Measurements from ENCODE around the gene RAB1A. TPM values are rescaled to one million over a fixed set of nuclear protein-coding genes. Genes with fewer than 3 reads are reported as not detected.

RAB1A gene
- total RNA-seq, 1 experiment from 2014 or later: 79.1 TPM

GRCh38 chr2:65097844-65098243 is 32.1 kb downstream of the RAB1A start:
- H3K4me1 ChIP-seq (ENCODE audit: low read length): no peaks in the 10 kb centered on the region
- no peaks in the 10 kb centered on the region for H3K9me2 ChIP-seq (replicated peaks; ENCODE audit: insufficient read depth, low read length)
- H4K20me1 ChIP-seq (ENCODE audit: insufficient read depth, low read depth, low read length): no peaks in the 10 kb centered on the region
- no peak overlapping the region for H3K9ac ChIP-seq (ENCODE audit: low read length)
- H3K9me3 ChIP-seq (ENCODE audit: low read length): no peaks in the 10 kb centered on the region
- no peaks in the 10 kb centered on the region for H3K27me3 ChIP-seq (ENCODE audit: low read length)
- no peak overlapping the region for H2AFZ ChIP-seq (ENCODE audit: low read length)
- H3K4me3 ChIP-seq (ENCODE audit: low read length): no peak overlapping the region
- H3K36me3 ChIP-seq (ENCODE audit: insufficient read depth, low read length): peaks cover 55% of the 10 kb centered on the region
- no peak for DNase-seq
- H3K27ac ChIP-seq (ENCODE audit: low read length): no peak overlapping the region
- H3K4me2 ChIP-seq (ENCODE audit: low read depth, low read length, poor library complexity, severe bottlenecking): no peak overlapping the region
- H3K79me2 ChIP-seq (ENCODE audit: low read length): peaks cover 83% of the 10 kb centered on the region

- no peak for DNase-seq
- Histone ChIP-seq H2AFZ (ENCODE audit: low read length) (no peak overlapping the region), H3K27ac (ENCODE audit: low read length) (no peak overlapping the region), H3K4me2 (ENCODE audit: low read depth, low read length, poor library complexity, severe bottlenecking) (no peak overlapping the region), H3K79me2 (ENCODE audit: low read length) (peaks cover 85% of the 10 kb centered on the region), H4K20me1 (ENCODE audit: insufficient read depth, low read depth, low read length) (no peaks in the 10 kb centered on the region), H3K27me3 (ENCODE audit: low read length) (no peaks in the 10 kb centered on the region), H3K9me3 (ENCODE audit: low read length) (no peaks in the 10 kb centered on the region), H3K36me3 (ENCODE audit: insufficient read depth, low read length) (peaks cover 55% of the 10 kb centered on the region), H3K4me3 (ENCODE audit: low read length) (no peak overlapping the region), H3K4me1 (ENCODE audit: low read length) (no peaks in the 10 kb centered on the region), H3K9me2 (replicated peaks; ENCODE audit: insufficient read depth, low read length) (no peaks in the 10 kb centered on the region), H3K9ac (ENCODE audit: low read length) (no peak overlapping the region)
These were observed 33.0 kb downstream of the RAB1A start for GRCh38 chr2:65096948-65097347.

- no peak overlapping the region for H2AFZ ChIP-seq (ENCODE audit: low read length)
- no peaks in the 10 kb centered on the region for H4K20me1 ChIP-seq (ENCODE audit: insufficient read depth, low read depth, low read length)
- no peaks in the 10 kb centered on the region for H3K9me2 ChIP-seq (replicated peaks; ENCODE audit: insufficient read depth, low read length)
- peaks cover 3% of the 10 kb centered on the region; the same call in 1 of the 2 replicates for H3K4me1 ChIP-seq (ENCODE audit: low read length)
- no peaks in the 10 kb centered on the region for H3K9me3 ChIP-seq (ENCODE audit: low read length)
- peaks cover 85% of the 10 kb centered on the region for H3K79me2 ChIP-seq (ENCODE audit: low read length)
- no peak overlapping the region for H3K27ac ChIP-seq (ENCODE audit: low read length)
- no peak overlapping the region for H3K9ac ChIP-seq (ENCODE audit: low read length)
- H3K36me3 ChIP-seq (ENCODE audit: insufficient read depth, low read length): peaks cover 53% of the 10 kb centered on the region
- no peak overlapping the region for H3K4me2 ChIP-seq (ENCODE audit: low read depth, low read length, poor library complexity, severe bottlenecking)
- DNase-seq: no peak
- H3K4me3 ChIP-seq (ENCODE audit: low read length): no peak overlapping the region
- no peaks in the 10 kb centered on the region for H3K27me3 ChIP-seq (ENCODE audit: low read length)
These were observed 36.7 kb downstream of the RAB1A start for GRCh38 chr2:65093211-65093610.

- Histone ChIP-seq H3K9ac (ENCODE audit: low read length) (no peak overlapping the region), H3K9me2 (replicated peaks; ENCODE audit: insufficient read depth, low read length) (no peaks in the 10 kb centered on the region), H3K9me3 (ENCODE audit: low read length) (no peaks in the 10 kb centered on the region), H3K4me1 (ENCODE audit: low read length) (peaks cover 6% of the 10 kb centered on the region; the same call in 1 of the 2 replicates), H3K4me3 (ENCODE audit: low read length) (no peak overlapping the region), H3K27me3 (ENCODE audit: low read length) (no peaks in the 10 kb centered on the region), H3K79me2 (ENCODE audit: low read length) (peaks cover 86% of the 10 kb centered on the region), H3K4me2 (ENCODE audit: low read depth, low read length, poor library complexity, severe bottlenecking) (no peak overlapping the region), H4K20me1 (ENCODE audit: insufficient read depth, low read depth, low read length) (no peaks in the 10 kb centered on the region), H2AFZ (ENCODE audit: low read length) (no peak overlapping the region), H3K27ac (ENCODE audit: low read length) (no peak overlapping the region), H3K36me3 (ENCODE audit: insufficient read depth, low read length) (peaks cover 52% of the 10 kb centered on the region)
- DNase-seq: no peak
These were observed 37.1 kb downstream of the RAB1A start for GRCh38 chr2:65092791-65093190.

DNA sequence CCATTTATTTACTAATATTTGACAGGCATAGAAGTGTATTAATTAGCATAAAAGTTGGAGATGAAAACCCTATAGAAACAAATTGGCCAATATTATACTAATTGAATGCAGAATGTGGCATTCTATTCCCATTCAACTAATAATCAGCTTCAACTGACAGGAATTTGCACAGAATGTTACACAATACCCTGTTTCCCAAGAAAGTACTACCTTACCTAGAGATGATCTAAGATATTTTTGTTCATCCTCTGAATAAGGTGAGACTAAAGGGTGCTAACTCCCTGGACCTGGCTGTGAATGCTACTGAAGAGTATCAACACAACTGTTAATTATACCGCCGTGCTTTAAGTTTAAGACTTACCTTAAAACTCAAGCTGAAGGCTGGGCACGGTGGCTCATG is 44.8 kb downstream of the RAB1A start:
- Histone ChIP-seq H3K4me1 (ENCODE audit: low read length) (peaks cover 10% of the 10 kb centered on the region), H3K27me3 (ENCODE audit: low read length) (no peaks in the 10 kb centered on the region), H3K79me2 (ENCODE audit: low read length) (peaks cover 47% of the 10 kb centered on the region), H3K9me2 (replicated peaks; ENCODE audit: insufficient read depth, low read length) (no peaks in the 10 kb centered on the region), H3K4me2 (ENCODE audit: low read depth, low read length, poor library complexity, severe bottlenecking) (no peak overlapping the region), H3K9me3 (ENCODE audit: low read length) (no peaks in the 10 kb centered on the region), H2AFZ (ENCODE audit: low read length) (no peak overlapping the region), H3K9ac (ENCODE audit: low read length) (no peak overlapping the region), H3K4me3 (ENCODE audit: low read length) (no peak overlapping the region), H3K27ac (ENCODE audit: low read length) (no peak overlapping the region), H4K20me1 (ENCODE audit: insufficient read depth, low read depth, low read length) (peaks cover 4% of the 10 kb centered on the region; the same call in 1 of the 2 replicates), H3K36me3 (ENCODE audit: insufficient read depth, low read length) (peaks cover 62% of the 10 kb centered on the region)
- DNase-seq: no peak

- H3K9me3 ChIP-seq (ENCODE audit: low read length): no peaks in the 10 kb centered on the region
- H3K4me3 ChIP-seq (ENCODE audit: low read length): no peak overlapping the region
- H3K4me1 ChIP-seq (ENCODE audit: low read length): peaks cover 11% of the 10 kb centered on the region
- H4K20me1 ChIP-seq (ENCODE audit: insufficient read depth, low read depth, low read length): peaks cover 4% of the 10 kb centered on the region; the same call in 1 of the 2 replicates
- no peak for DNase-seq
- H3K79me2 ChIP-seq (ENCODE audit: low read length): peaks cover 19% of the 10 kb centered on the region
- H3K27ac ChIP-seq (ENCODE audit: low read length): no peak overlapping the region
- H3K9ac ChIP-seq (ENCODE audit: low read length): no peak overlapping the region
- no peak overlapping the region for H3K4me2 ChIP-seq (ENCODE audit: low read depth, low read length, poor library complexity, severe bottlenecking)
- H2AFZ ChIP-seq (ENCODE audit: low read length): no peak overlapping the region
- peaks cover 68% of the 10 kb centered on the region for H3K36me3 ChIP-seq (ENCODE audit: insufficient read depth, low read length)
- no peaks in the 10 kb centered on the region for H3K9me2 ChIP-seq (replicated peaks; ENCODE audit: insufficient read depth, low read length)
- no peaks in the 10 kb centered on the region for H3K27me3 ChIP-seq (ENCODE audit: low read length)
These were observed 48.6 kb downstream of the RAB1A start for GRCh38 chr2:65081232-65081685.

DNA sequence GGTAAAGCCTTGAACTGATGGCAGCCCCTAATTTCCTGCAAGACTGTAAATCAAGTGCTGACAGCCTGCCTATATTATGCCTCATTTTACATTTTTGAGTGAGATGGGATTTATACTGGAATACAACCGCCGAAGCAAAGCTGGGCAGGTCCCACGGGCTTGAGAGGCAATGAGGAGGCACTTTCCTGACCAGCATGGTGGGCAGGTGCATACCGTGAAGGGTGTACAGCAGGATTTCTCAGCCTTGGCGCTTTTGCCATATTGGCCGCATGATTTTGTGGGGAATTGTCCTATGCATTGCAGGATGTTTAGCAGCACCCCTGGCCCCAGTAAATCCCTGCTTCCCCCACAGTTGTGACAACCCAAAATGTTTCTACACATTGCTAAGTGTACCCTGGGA is 50.9 kb downstream of the RAB1A start:
- Histone ChIP-seq H3K4me1 (ENCODE audit: low read length) (peaks cover 11% of the 10 kb centered on the region), H3K27me3 (ENCODE audit: low read length) (no peaks in the 10 kb centered on the region), H3K9me2 (replicated peaks; ENCODE audit: insufficient read depth, low read length) (no peaks in the 10 kb centered on the region), H3K36me3 (ENCODE audit: insufficient read depth, low read length) (peaks cover 63% of the 10 kb centered on the region), H3K27ac (ENCODE audit: low read length) (no peak overlapping the region), H3K9ac (ENCODE audit: low read length) (no peak overlapping the region), H3K9me3 (ENCODE audit: low read length) (no peaks in the 10 kb centered on the region), H2AFZ (ENCODE audit: low read length) (no peak overlapping the region), H3K4me3 (ENCODE audit: low read length) (no peak overlapping the region), H3K79me2 (ENCODE audit: low read length) (peaks cover 9% of the 10 kb centered on the region), H4K20me1 (ENCODE audit: insufficient read depth, low read depth, low read length) (no peaks in the 10 kb centered on the region), H3K4me2 (ENCODE audit: low read depth, low read length, poor library complexity, severe bottlenecking) (no peak overlapping the region)
- DNase-seq: no peak

GRCh38 chr2:65077898-65078297 is 52.0 kb downstream of the RAB1A start:
- Histone ChIP-seq H2AFZ (ENCODE audit: low read length) (no peak overlapping the region), H3K27ac (ENCODE audit: low read length) (peak overlapping the region; percentile 64), H3K79me2 (ENCODE audit: low read length) (peaks cover 5% of the 10 kb centered on the region), H3K36me3 (ENCODE audit: insufficient read depth, low read length) (peaks cover 60% of the 10 kb centered on the region), H3K4me3 (ENCODE audit: low read length) (no peak overlapping the region), H3K4me2 (ENCODE audit: low read depth, low read length, poor library complexity, severe bottlenecking) (no peak overlapping the region), H4K20me1 (ENCODE audit: insufficient read depth, low read depth, low read length) (no peaks in the 10 kb centered on the region), H3K4me1 (ENCODE audit: low read length) (peaks cover 11% of the 10 kb centered on the region), H3K9me3 (ENCODE audit: low read length) (no peaks in the 10 kb centered on the region), H3K27me3 (ENCODE audit: low read length) (no peaks in the 10 kb centered on the region), H3K9me2 (replicated peaks; ENCODE audit: insufficient read depth, low read length) (no peaks in the 10 kb centered on the region), H3K9ac (ENCODE audit: low read length) (no peak overlapping the region; the same call in 1 of the 2 replicates)
- no peak for DNase-seq

DNA sequence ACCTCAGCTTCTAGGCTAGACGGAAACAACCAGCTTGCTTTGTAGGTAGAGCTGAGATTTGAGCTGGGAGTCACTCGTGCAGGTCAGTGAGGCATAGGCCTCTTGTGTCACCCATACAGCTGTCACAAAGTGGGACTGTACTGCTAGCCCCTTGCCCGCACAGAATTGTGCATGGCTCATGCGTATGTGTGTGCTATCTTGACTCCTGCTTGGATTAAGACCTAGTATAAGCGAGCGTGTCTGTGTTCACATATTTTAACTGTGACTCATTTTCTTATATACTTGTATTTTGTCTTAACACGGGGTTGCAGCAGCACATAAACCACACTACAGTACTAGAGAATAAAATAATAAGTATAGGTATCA is 53.6 kb downstream of the RAB1A start:
- Histone ChIP-seq H3K27me3 (ENCODE audit: low read length) (no peaks in the 10 kb centered on the region), H3K27ac (ENCODE audit: low read length) (no peak overlapping the region), H3K9me3 (ENCODE audit: low read length) (no peaks in the 10 kb centered on the region), H3K4me3 (ENCODE audit: low read length) (no peak overlapping the region), H3K9me2 (replicated peaks; ENCODE audit: insufficient read depth, low read length) (no peaks in the 10 kb centered on the region), H2AFZ (ENCODE audit: low read length) (no peak overlapping the region), H3K4me2 (ENCODE audit: low read depth, low read length, poor library complexity, severe bottlenecking) (no peak overlapping the region), H3K79me2 (ENCODE audit: low read length) (no peaks in the 10 kb centered on the region), H4K20me1 (ENCODE audit: insufficient read depth, low read depth, low read length) (no peaks in the 10 kb centered on the region), H3K9ac (ENCODE audit: low read length) (no peak overlapping the region), H3K36me3 (ENCODE audit: insufficient read depth, low read length) (peaks cover 56% of the 10 kb centered on the region), H3K4me1 (ENCODE audit: low read length) (peaks cover 11% of the 10 kb centered on the region)
- no peak for DNase-seq

Data from Karpas-422 (cell line).